Psoas muscle (tissue), 8 donors: Measurements from ENCODE around the gene SIX2. TPM values are rescaled to one million over a fixed set of nuclear protein-coding genes. Genes with fewer than 3 reads are reported as not detected.

Source experiments
- ATAC-seq, 4 donors: fragments of 200-7000 bp; cut with Tn5 transposase; one replicate each; pipeline ENCODE4 v1.9.1; 2020; ENCODE audit warnings: moderate library complexity in 3 of 4, mild to moderate bottlenecking in 2 of 4
- DNase-seq, 2 donors: peaks; one replicate each; pipeline ENCODE4 v3.0.0-alpha.2; 2020
- H3K27ac ChIP-seq: fragments of 200-600 bp; one replicate; pipeline ENCODE4 v1.8.0; 2022
- H3K27me3 ChIP-seq, 3 donors: fragments of 200-600 bp in 1 of 3; one replicate each; pipeline versions ENCODE4 v1.6.1 to v1.8.0; 2013 to 2022; ENCODE audit warnings: low read length in 2 of 3, mild to moderate bottlenecking in 2 of 3, moderate library complexity in 1 of 3; ENCODE audit not compliant: insufficient read depth in 3 of 3
- H3K36me3 ChIP-seq, 2 donors: fragments of 200-600 bp in 1 of 2; one replicate each; pipeline versions ENCODE4 v1.6.1 to v1.8.0; 2013 to 2022; ENCODE audit warnings: low read depth in 1 of 2, mild to moderate bottlenecking in 1 of 2, moderate library complexity in 1 of 2; ENCODE audit not compliant: insufficient read depth in 1 of 2
- H3K4me1 ChIP-seq: fragments of 200-600 bp; one replicate; pipeline ENCODE4 v1.8.0; 2022
- H3K4me3 ChIP-seq: fragments of 200-600 bp; one replicate; pipeline ENCODE4 v1.8.0; 2022; ENCODE audit warnings: mild to moderate bottlenecking
- H3K9me3 ChIP-seq: fragments of 200-600 bp; one replicate; pipeline ENCODE4 v1.8.0; 2022
- WGBS, 3 donors: extraction: QIAGEN DNeasy Blood & Tissue Kit; methylation state at CpG; one replicate each; pipeline versions ENCODE4 v1.1.6 to v1.1.7; 2013; 5-methylcytosine and 5-hydroxymethylcytosine counted together
- intact Hi-C, 2 donors: fragments of 100-400 bp; cut with DNase I; formaldehyde crosslinking; loops; one replicate each; pipeline versions ENCODE4 v1.11.0 to v1.14.2; 2022
- polyA plus RNA-seq, 3 donors: library from polyadenylated mRNA; stranded (reverse); fragments of 200-250 nt; gene quantifications; one replicate each; pipeline ENCODE4 v1.2.3, GENCODE V29; 2013
- total RNA-seq, 4 donors: library from RNA; stranded (reverse); fragmentation: NEBNext Ultra II Directional in 2 of 4; extraction: Animal tissue kit (Norgen Biotek cat#: 25700) in 2 of 4; gene quantifications; one replicate each; pipeline versions ENCODE4 v1.2.1 to v1.2.4, GENCODE V29; 2021 to 2023
- TF ChIP-seq, protein P1 (sequence below): fragments of 200-600 bp; IDR thresholded peaks from one replicate; pipeline ENCODE4 v1.8.0; 2022; ENCODE audit warnings: antibody characterized with exemption
- donor health status: healthy with polysubstance abuse.
- donor health status: DM: no; HTN: no; CAD: no; lungs with moderate emphysema.
- donor health status: Bipolar disorder and iron deficiency.
- donor health status: healthy.
- donor health status: DM: yes; HTN: yes; CAD: no.
- donor health status: DM: no; HTN: no; CAD: no.
- donor health status: DM: no; HTN: no; CAD: no.
- donor health status: DM: yes; HTN: yes; CAD: no.

The SIX2 gene
- total and polyA plus RNA-seq, 7 donors: 16.6 to 50.8 (median 30.4) TPM

DNA sequence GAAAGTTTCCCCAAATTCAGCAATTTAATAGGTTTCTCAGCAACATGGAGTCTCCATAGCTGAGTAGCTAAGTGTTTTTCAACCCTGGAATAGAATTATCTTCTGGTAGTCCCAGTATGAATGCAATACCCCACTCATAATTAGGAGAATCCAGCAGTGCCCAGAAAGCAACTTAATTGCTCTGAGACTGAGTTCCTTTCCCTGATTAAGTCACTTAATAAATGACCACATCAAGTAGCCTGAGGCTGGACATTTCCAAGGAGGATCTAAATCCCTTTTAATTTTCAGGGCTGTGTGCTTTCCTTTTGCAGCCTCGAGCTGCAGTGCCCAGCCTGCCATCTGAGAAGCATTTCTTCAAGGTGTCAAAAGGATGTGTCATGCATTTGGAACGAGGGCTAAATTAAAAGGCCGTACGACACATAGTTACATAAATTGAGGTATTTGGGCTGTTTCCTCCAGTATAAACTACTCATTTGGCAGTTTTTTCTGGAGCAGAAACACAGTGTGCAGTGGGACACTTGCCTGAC, 17.7 kb upstream of the SIX2 start:
- Histone ChIP-seq H3K4me1 (peaks cover 5% of the 10 kb centered on the region), H3K4me3 (no peak overlapping the region), H3K36me3 (no peaks in the 10 kb centered on the region), H3K27ac (no peak overlapping the region), H3K27me3 (no peaks in the 10 kb centered on the region), H3K9me3 (no peaks in the 10 kb centered on the region)
- 83 to 88% (median 86%) methylated on average over 4 of the region's 4 CpGs for WGBS, 3 donors
- no peak for DNase-seq
- TF ChIP-seq, protein P1, sequence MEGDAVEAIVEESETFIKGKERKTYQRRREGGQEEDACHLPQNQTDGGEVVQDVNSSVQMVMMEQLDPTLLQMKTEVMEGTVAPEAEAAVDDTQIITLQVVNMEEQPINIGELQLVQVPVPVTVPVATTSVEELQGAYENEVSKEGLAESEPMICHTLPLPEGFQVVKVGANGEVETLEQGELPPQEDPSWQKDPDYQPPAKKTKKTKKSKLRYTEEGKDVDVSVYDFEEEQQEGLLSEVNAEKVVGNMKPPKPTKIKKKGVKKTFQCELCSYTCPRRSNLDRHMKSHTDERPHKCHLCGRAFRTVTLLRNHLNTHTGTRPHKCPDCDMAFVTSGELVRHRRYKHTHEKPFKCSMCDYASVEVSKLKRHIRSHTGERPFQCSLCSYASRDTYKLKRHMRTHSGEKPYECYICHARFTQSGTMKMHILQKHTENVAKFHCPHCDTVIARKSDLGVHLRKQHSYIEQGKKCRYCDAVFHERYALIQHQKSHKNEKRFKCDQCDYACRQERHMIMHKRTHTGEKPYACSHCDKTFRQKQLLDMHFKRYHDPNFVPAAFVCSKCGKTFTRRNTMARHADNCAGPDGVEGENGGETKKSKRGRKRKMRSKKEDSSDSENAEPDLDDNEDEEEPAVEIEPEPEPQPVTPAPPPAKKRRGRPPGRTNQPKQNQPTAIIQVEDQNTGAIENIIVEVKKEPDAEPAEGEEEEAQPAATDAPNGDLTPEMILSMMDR: no peak
- intact Hi-C loops: no loop called here
- no peak for ATAC-seq

GRCh38 chr2:45024600-45025291, 15.5 kb upstream of the SIX2 start:
- TF ChIP-seq, protein P1: no peak
- intact Hi-C loops: no loop called here

GRCh38 chr2:45024097-45024496, 14.8 kb upstream of the SIX2 start:
- TF ChIP-seq, protein P1: no peak
- ATAC-seq (no peak), DNase-seq (no peak)
- intact Hi-C loops: no loop called here
- Histone ChIP-seq H3K4me1 (peaks cover 5% of the 10 kb centered on the region), H3K9me3 (no peaks in the 10 kb centered on the region), H3K36me3 (no peaks in the 10 kb centered on the region), H3K27ac (no peak overlapping the region), H3K27me3 (no peaks in the 10 kb centered on the region), H3K4me3 (no peak overlapping the region)
- 75 to 82% (median 78%) methylated on average over 5 of the region's 5 CpGs for WGBS, 3 donors

More at GRCh38 chr2:45024600-45025291, 15.5 kb upstream of the SIX2 start:
- Histone ChIP-seq H3K27ac (no peak overlapping the region), H3K36me3 (no peaks in the 10 kb centered on the region), H3K27me3 (no peaks in the 10 kb centered on the region), H3K4me3 (no peak overlapping the region), H3K4me1 (peaks cover 5% of the 10 kb centered on the region), H3K9me3 (no peaks in the 10 kb centered on the region)
- WGBS, 3 donors: 33 to 49% (median 44%) methylated on average over 7 of the region's 7 CpGs
- peak; percentile 35 to 45 (median 39) for ATAC-seq
- DNase-seq: peak; percentile 46 to 71

- no peak overlapping the region for H3K4me3 ChIP-seq
- intact Hi-C loops: no loop called here
- no peaks in the 10 kb centered on the region for H3K27me3 ChIP-seq
- no peak for ATAC-seq
- TF ChIP-seq, protein P1: no peak
- no peaks in the 10 kb centered on the region for H3K9me3 ChIP-seq
- peaks cover 5% of the 10 kb centered on the region for H3K4me1 ChIP-seq
- no peak for DNase-seq
- H3K36me3 ChIP-seq: no peaks in the 10 kb centered on the region
- H3K27ac ChIP-seq: no peak overlapping the region
- 88 to 92% (median 89%) methylated on average over 3 of the region's 3 CpGs for WGBS, 3 donors
Measured at GRCh38 chr2:45020439-45020838, 11.2 kb upstream of the SIX2 start.
